EH (cell line): Measurements from ENCODE around the gene SERPINB8.
A peak's percentile ranks its signal among the peaks of the same experiment; 100 is the strongest.
"Not testable (repeated sequence)": the region's sequence is repeated elsewhere in the genome, so short reads cannot be mapped to it uniquely, and the experiment has no call there.

Source experiments
- DNase-seq: peaks from one replicate; pipeline ENCODE4 v3.0.0-alpha.2; 2015; ENCODE audit warnings: low read depth

The SERPINB8 gene

GRCh38 chr18:63969942-63970808, at the start of gene SERPINB8:
Gene SERPINB8 (plus strand): TSS chr18:63970081. CDS start chr18:63978309, 8,228 bp downstream.
- DNase-seq: peak; percentile 96

DNA sequence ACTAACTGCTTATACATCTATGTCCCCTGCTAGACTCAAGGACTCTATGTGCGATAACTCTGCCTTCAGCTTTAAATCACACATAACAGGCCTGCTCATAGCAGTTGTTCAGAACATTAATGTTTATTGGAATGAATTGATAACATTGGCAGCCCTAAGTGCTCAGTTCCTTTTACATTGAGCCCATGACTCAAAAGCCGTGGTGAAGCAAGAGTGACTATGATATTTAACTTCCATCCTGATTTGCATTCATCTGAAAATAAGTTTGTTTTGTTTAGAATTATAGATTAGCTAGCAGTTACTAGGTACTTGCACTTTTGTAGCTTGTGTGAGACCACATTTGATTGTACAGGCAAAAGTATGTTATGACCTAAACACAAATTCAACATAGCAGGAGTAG, 47.8 kb upstream of the SERPINB8 start:
- no peak for DNase-seq

DNA sequence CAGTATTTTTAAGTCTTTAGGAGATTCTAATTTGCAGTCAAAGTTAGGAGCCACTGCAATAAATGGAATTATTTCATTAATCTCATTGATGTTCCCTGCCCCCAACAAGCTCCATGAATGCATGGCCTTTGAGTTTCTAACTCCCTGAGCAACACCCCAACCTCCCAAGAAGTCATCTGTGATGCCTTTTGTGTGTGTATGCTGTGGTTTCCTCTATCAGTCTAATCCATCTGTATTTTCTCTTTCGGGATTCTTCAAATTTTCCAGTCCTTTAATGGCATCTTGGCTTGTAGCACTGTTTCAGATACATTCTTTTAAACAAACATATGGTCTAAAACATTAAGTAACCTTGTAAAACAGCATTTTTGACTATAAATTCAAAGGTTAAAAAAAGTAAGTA, 45.3 kb upstream of the SERPINB8 start:
- peak; percentile 87 for DNase-seq

DNA sequence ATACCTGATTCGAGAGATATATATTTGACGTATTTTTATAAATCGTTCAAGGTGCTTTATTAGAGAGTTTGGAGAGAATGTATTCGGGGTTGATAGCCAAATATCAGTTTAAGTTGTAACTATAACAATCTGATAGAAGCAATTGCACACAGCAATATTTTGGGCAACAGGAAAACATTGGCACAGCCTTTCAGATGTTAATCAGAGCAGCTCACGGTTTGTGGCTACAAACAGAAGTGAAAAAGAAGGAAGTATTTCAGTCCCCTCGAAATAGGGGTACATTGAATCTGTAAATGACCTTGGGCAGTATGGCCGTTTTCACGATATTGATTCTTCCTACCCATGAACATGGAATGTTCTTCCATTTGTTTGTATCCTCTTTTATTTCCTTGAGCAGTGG, 41.5 kb upstream of the SERPINB8 start:
- no peak for DNase-seq

DNA sequence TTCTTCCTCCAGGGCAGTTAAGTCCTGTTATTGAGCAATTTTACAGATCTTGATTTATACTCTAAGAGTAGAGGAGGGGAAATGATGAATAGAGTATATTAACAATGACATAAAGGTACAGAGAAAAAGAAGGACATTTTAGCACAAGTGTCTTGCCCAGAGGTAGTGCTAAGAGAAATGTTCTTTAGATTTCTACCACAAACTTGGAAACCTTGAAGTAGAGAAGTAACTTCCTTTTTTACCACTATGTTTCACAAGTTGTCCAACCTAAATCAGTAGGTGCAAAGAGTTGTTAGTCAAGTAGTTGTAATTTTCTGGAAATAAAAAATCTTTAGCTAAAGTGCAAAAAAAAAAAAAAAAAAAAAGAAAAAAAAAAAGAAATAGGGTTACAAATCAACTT, 40.5 kb upstream of the SERPINB8 start:
- DNase-seq: not testable (repeated sequence)

DNA sequence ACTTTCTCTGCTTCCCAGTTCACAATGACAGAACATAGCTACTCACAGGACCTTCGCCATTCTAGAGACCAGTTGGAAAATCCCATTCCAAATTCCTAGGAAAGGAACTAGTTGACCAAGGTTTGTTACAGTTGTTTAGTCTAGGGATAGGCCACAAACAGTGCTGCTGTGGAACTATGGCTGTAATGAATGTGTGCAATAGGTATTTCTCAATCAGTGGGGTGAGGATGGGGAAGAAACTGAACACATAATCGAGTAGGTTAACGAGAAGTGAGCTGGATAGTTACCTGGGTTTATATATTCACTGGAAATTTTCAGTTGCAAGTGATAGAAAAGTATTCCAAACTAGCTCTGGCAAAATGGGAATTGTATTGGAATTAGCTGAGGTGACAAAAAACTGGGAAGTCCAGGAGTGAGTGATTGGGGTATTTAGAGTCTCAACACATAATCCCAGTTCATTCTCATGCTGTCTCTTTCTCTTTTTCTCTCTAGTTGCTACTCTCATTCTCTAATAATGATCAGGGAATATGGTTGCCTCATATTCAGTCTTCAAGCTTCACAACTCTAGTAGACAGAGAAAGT, 39.0 kb upstream of the SERPINB8 start:
- DNase-seq: no peak

- DNase-seq: peak; percentile 80
Measured at GRCh38 chr18:63936156-63936931, 33.5 kb upstream of the SERPINB8 start.

DNA sequence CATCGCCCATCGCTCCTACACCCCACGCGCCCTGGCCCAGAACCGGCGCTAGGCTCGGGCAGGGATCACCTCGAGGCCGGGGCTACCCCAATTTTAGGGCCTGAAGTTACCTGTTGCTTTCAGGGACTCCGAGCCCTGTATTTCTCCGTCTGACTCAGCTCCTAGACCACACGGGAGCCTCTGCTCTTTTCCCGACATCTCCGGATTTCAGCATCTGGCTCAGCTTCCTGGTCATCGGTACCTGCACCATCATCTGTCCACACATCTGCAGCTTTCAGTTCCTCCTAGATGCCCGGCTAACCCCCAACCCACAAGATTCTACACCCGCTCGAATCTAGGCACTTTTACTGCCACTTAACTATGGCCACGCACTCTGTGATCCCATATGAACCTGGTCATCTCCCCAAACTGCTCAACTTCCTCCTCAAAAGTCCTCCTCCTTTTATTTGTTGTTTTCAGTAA, 32.9 kb upstream of the SERPINB8 start:
- DNase-seq: no peak

DNA sequence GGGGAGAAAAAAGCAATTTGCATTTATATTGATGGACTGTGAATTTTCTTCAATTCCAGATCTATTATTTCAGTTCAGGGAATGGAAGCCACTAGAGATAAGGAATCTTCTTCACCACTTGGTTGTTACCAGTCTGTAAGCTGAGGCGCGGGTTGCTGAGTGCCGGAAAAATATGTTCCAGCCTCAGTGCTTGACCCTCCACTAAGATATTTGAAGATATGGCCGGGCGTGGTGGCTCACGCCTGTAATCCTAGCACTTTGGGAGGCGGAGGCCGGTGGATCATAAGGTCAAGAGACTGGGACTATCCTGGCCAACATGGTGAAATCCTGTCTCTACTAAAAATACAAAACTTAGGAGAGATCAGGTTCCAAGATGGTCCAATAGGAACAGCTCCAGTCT, 29.9 kb upstream of the SERPINB8 start:
- DNase-seq: no peak

GRCh38 chr18:63940543-63941050, 29.3 kb upstream of the SERPINB8 start:
- DNase-seq: not testable (repeated sequence)

- no peak for DNase-seq
Measured at GRCh38 chr18:63947051-63947790, 22.7 kb upstream of the SERPINB8 start.

GRCh38 chr18:63949068-63949737, 20.7 kb upstream of the SERPINB8 start, which contains the start of gene HMSD:
Gene HMSD (plus strand): TSS chr18:63949301. CDS start chr18:63953456, 4,155 bp downstream.
- DNase-seq: peak; percentile 43

GRCh38 chr18:63951302-63951705, 18.6 kb upstream of the SERPINB8 start:
- DNase-seq: peak; percentile 22

DNA sequence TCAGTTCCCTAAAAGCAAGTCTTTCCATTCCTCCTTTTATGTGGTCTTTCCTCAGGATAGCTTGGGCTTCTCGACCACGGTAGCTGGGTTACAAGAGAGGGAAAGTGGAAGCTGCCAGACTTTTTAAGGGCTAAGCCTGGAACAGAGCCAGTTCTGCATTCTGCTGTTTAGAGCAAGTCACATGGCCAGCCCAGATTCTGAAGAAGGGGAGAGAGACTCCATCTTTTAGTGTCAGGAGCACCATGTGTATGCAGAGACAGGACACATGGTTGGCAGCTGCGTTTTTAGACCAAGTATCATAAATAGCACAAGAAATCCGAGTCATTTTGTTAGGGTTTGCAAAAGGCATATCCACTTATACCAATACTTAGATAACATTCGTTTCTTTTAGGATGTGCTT, 16.1 kb upstream of the SERPINB8 start:
- peak; percentile 26 for DNase-seq

DNA sequence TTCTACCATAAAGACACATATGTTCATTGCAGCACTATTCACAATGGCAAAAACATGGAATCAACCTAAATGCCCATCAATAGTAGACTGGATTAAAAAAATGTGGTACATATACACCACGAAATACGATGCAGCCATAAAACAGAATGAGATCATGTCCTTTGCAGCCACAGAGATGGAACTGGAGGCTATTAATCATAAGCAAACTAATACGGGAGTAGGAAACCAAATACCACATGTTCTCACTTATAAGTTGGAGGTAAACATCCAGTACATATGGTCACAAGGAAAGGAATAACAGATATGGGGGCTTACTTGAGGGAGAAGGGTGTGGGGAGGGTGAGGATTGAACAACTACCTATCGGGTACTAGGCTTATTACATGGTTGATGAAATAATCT, 13.1 kb upstream of the SERPINB8 start:
- DNase-seq: peak; percentile 58

GRCh38 chr18:63960891-63961290, 9.0 kb upstream of the SERPINB8 start:
- no peak for DNase-seq

DNA sequence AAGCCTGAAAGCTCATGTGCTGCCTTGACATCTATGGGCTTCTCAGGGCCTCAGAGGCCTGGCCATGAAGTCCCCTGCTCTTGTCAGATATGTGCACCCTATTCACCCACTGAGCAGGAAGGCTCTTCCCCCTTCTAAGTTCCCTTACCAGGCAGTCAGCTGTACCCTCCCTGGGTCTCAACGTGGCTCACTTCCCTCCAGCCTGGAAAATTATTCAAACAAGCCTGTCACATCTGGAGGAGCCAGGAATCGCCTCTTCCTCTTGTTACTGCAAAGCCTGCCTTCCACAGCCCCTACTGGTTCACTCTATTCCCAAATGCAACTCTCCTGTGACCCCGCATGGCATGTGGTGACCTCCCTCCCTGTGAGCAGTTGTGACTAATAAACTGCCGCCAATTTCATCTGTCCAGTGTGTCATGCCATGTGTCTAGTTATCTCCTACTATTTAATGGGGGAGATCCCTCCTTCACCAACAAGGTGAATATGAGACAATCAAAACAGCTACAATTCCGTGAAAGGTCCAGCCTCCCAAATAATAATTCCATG, 8.4 kb upstream of the SERPINB8 start:
- no peak for DNase-seq

- no peak for DNase-seq
Measured at GRCh38 chr18:63962137-63962536, 7.7 kb upstream of the SERPINB8 start.

GRCh38 chr18:63963615-63964256, 6.1 kb upstream of the SERPINB8 start:
- peak; percentile 76 for DNase-seq

DNA sequence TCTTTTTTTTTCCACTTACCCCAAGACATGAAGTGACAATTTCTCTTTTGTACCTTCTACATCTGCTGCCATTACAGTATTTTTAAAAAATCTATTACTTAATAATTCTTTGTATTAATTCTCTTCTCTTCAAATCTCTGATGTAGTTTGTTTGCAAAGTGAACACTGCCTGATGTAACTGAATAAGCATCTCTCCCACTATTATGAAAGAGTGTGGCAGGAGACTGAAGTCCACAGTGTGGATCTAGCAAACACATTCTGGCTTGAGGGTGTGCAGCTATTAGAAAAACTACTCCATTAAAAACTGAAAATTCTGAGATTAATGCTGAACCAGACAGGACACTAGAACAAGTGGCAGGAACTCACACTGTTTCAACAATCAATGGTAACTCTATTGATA, 5.0 kb upstream of the SERPINB8 start:
- DNase-seq: no peak
